HG03575 (cell line): ENCODE data around the gene XBP1.
"Not testable (repeated sequence)": the region's sequence is repeated elsewhere in the genome, so short reads cannot be mapped to it uniquely, and the experiment has no call there.

ENCODE experiments used
- ATAC-seq: cut with Tn5 transposase; IDR thresholded peaks from one replicate; pipeline ENCODE4 v1.9.1; 2021; ENCODE audit not compliant: unreplicated experiment, insufficient number of reproducible peaks, low FRiP score; ENCODE audit errors: extremely low read depth

The XBP1 gene

DNA sequence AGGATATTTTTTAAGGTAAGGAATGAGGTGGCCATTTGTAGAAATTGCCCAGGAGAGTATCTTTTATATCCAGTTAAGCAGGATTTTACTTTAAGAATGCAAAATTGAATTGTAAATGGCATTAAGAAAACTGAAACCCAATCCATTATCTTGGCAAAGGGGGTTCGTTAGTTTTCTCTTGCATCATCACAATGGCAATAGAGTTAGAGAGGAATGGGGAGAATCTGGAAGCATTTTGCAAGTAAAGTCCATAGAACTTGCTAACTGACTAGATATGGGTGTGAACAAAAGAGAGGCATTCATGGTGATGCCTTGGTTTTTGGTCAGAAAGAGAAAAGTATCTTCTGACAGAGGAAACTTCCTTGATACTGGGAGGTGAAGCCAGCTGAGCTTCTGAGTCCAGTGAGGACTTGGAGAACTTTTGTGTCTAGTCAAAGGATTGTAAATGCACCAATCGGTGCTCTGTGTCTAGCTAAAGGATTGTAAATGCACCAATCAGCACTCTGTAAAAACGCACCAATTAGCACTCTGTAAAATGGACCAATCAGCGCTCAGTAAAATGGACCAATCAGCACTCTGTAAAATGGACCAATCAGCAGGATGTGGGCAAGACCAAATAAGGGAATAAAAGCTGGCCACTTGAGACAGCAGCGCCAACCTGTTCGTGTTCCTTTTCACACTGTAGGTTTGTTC, 31.5 kb downstream of the XBP1 start:
- no peak for ATAC-seq

DNA sequence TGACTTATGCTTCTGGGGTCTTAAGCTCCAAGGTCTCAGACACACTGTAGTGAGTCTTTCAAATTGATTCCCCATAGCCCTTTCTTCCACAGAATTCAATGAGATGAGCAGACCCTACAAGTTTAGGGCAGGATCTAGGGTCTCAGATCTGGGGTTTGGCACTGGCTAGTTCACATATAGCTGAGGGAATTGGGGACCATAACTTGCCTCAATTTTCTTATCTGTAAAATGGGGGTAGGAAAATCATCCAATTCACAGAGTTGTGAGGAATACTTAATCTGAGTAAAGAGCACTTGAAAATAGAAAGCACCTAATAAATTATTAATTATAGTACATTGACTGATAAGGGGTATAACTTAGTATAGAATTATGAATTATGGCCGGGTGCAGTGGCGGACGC, 33.7 kb downstream of the XBP1 start:
- ATAC-seq: no peak

DNA sequence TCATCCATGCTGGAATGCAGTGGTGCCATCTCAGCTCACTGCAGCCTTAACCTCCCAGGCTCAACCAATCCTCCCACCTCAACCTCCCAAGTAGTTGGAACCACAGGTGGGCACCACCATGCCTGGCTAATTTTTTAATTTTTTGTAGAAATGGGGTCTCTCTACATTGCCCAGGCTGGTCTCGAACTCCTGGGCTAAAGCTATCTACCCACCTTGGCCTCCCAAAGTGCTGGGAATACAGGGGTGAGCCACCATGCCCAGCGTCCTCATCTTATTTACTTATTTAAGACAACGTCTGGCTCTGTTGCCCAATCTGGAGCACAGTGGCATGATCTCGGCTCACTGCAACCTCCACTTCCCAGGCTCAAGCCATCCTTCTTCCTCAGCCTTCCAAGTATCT, 38.4 kb downstream of the XBP1 start:
- ATAC-seq: not testable (repeated sequence)

DNA sequence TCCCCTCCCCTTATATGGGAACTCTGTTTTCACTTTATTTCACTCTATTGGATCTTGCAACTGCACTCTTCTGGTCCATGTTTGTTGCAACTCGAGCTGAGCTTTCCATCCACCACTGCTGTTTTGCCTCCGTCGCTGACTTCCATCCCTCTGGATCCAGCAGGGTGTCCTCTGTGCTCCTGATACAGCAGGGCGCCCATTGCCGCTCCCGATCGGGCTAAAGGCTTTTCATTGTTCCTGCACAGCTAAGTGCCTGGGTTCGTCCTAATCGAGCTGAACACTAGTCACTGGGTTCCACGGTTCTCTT, 39.0 kb downstream of the XBP1 start:
- no peak for ATAC-seq

DNA sequence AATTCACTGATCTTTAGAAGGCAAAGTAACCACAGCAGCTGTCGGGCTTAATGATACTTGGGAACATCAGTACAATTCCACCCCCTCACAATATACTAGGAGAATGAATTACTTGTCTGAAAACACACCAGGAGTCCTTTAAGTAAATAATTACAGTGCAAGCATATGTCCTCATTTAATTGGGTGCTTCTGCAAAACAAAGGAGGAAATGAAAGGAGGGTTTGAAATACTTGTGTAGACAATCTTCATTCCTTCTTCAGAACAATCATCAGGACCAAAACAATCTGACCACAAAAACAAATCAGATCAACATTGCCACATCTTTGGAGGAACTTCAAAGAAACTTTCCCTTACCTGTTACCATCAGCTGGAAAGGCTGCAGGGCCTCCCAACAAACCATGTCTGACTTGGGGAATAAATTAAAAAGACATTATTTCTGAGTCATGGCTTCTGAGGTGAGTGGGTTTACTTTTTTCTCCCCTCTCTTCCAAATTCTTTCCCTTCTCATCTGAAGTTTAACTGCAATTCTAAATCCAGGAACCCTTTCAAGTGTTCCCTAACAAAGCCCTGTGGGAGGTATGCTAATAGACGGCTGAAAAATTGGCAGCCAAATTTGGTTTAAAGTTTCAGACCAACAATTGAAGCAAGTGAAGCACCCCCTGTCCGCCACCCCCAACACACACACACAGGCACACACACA, 40.4 kb downstream of the XBP1 start:
- no peak for ATAC-seq

DNA sequence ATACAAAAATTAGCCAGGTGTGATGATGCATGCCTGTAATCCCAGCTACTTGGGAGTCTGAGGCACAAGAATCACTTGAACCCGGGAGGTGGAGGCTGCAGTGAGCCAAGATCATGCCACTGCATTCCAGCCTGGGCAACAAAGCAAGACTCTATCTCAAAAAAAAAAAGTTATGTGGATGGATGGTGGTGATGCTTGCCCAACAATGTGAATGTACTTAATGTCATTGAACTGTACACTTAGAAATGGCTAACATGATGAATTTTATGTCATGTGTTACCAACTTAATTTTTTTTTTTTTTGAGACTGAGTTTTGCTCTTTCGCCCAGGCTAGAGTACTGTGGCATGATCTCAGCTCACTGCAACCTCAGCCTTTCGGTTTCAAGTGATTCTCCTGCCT, 45.9 kb downstream of the XBP1 start:
- ATAC-seq: not testable (repeated sequence)

DNA sequence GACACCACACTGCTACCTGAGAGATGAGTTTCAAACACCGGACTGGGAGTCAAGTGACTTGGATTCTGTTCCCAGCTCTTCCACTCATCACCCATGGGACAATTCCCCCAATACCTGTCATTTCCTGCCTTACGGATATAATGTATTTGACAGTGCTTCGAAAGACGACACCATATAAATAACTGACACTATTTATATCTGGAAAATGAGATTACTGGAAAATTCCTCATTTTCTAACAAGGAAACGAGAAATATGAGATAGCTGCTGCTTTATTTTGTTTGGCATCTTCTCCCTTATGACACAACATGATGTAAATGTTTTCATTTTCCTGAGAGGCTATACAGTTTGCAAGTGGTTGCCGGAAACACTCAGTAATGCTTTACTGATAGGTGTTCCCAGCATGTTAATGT, 49.9 kb downstream of the XBP1 start:
- no peak for ATAC-seq
